ENCODE measurements around the gene PCDHGB6.
"Not testable (repeated sequence)": the region's sequence is repeated elsewhere in the genome, so short reads cannot be mapped to it uniquely, and the experiment has no call there.

PCDHGB6 gene

GRCh38 chr5:141407790-141408505, at the start of gene PCDHGB6:
Gene PCDHGB6 (plus strand): TSS chr5:141408021. CDS start chr5:141408203, 182 bp downstream.
- not testable (repeated sequence) for DNase-seq (ENCODE audit: low spot score)

GRCh38 chr5:141359790-141360426, 47.9 kb upstream of the PCDHGB6 start, which contains the start of gene PCDHGB2:
Gene PCDHGB2 (plus strand): TSS chr5:141359994. CDS start chr5:141360136, 142 bp downstream.
- DNase-seq (ENCODE audit: low spot score): no peak

GRCh38 chr5:141360685-141361084, 47.1 kb upstream of the PCDHGB6 start:
- no peak for DNase-seq (ENCODE audit: low spot score)

GRCh38 chr5:141362719-141363118, 45.1 kb upstream of the PCDHGB6 start:
- no peak for DNase-seq (ENCODE audit: low spot score)

- DNase-seq (ENCODE audit: low spot score): no peak
Observed at GRCh38 chr5:141363952-141364660, 43.7 kb upstream of the PCDHGB6 start, which contains the start of gene PCDHGA5. Gene PCDHGA5 (plus strand): TSS chr5:141364162. CDS start chr5:141364331, 169 bp downstream.

GRCh38 chr5:141366016-141366896, 41.6 kb upstream of the PCDHGB6 start:
- no peak for DNase-seq (ENCODE audit: low spot score)

GRCh38 chr5:141369994-141370848, 37.6 kb upstream of the PCDHGB6 start, which contains the start of gene PCDHGB3:
Gene PCDHGB3 (plus strand): TSS chr5:141370242. CDS start chr5:141370395, 153 bp downstream.
- no peak for DNase-seq (ENCODE audit: low spot score)

- DNase-seq (ENCODE audit: low spot score): no peak
Observed at GRCh38 chr5:141371572-141372475, 36.0 kb upstream of the PCDHGB6 start.

GRCh38 chr5:141373673-141374317, 34.0 kb upstream of the PCDHGB6 start, which contains the start of gene PCDHGA6:
Gene PCDHGA6 (plus strand): TSS chr5:141373891. CDS start chr5:141374084, 193 bp downstream.
- no peak for DNase-seq (ENCODE audit: low spot score)

GRCh38 chr5:141374627-141375026, 33.2 kb upstream of the PCDHGB6 start:
- no peak for DNase-seq (ENCODE audit: low spot score)

- not testable (repeated sequence) for DNase-seq (ENCODE audit: low spot score)
Observed at GRCh38 chr5:141375444-141376155, 32.2 kb upstream of the PCDHGB6 start.

GRCh38 chr5:141382469-141383294, 25.1 kb upstream of the PCDHGB6 start, which contains the start of gene PCDHGA7:
Gene PCDHGA7 (plus strand): TSS chr5:141382742. CDS start chr5:141382900, 158 bp downstream.
- DNase-seq (ENCODE audit: low spot score): no peak

GRCh38 chr5:141383345-141383744, 24.5 kb upstream of the PCDHGB6 start:
- DNase-seq (ENCODE audit: low spot score): no peak

- DNase-seq (ENCODE audit: low spot score): no peak
Observed at GRCh38 chr5:141384471-141385267, 23.2 kb upstream of the PCDHGB6 start.

GRCh38 chr5:141387557-141388311, 20.1 kb upstream of the PCDHGB6 start, which contains the start of gene PCDHGB4:
Gene PCDHGB4 (plus strand): TSS chr5:141387698. CDS start chr5:141387885, 187 bp downstream.
- DNase-seq (ENCODE audit: low spot score): not testable (repeated sequence)

All from hematopoietic multipotent progenitor cell treated with erythropoietin and hydrocortisone succinate and interleukin-3 and kit ligand, for 15 days (in vitro differentiated cells).